DLD1 (cell line): ENCODE results near the gene SFI1.
"Not testable (repeated sequence)": the region's sequence is repeated elsewhere in the genome, so short reads cannot be mapped to it uniquely, and the experiment has no call there.

Source experiments
- in situ Hi-C: cut with HindIII; loops from 2 replicates; pipeline ENCODE4 v1.10.0; 2017; ENCODE audit warnings: low sequenced_read_pairs

SFI1 gene, protein sequence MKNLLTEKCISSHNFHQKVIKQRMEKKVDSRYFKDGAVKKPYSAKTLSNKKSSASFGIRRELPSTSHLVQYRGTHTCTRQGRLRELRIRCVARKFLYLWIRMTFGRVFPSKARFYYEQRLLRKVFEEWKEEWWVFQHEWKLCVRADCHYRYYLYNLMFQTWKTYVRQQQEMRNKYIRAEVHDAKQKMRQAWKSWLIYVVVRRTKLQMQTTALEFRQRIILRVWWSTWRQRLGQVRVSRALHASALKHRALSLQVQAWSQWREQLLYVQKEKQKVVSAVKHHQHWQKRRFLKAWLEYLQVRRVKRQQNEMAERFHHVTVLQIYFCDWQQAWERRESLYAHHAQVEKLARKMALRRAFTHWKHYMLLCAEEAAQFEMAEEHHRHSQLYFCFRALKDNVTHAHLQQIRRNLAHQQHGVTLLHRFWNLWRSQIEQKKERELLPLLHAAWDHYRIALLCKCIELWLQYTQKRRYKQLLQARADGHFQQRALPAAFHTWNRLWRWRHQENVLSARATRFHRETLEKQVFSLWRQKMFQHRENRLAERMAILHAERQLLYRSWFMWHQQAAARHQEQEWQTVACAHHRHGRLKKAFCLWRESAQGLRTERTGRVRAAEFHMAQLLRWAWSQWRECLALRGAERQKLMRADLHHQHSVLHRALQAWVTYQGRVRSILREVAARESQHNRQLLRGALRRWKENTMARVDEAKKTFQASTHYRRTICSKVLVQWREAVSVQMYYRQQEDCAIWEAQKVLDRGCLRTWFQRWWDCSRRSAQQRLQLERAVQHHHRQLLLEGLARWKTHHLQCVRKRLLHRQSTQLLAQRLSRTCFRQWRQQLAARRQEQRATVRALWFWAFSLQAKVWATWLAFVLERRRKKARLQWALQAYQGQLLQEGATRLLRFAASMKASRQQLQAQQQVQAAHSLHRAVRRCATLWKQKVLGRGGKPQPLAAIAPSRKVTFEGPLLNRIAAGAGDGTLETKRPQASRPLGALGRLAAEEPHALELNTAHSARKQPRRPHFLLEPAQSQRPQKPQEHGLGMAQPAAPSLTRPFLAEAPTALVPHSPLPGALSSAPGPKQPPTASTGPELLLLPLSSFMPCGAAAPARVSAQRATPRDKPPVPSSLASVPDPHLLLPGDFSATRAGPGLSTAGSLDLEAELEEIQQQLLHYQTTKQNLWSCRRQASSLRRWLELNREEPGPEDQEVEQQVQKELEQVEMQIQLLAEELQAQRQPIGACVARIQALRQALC

DNA sequence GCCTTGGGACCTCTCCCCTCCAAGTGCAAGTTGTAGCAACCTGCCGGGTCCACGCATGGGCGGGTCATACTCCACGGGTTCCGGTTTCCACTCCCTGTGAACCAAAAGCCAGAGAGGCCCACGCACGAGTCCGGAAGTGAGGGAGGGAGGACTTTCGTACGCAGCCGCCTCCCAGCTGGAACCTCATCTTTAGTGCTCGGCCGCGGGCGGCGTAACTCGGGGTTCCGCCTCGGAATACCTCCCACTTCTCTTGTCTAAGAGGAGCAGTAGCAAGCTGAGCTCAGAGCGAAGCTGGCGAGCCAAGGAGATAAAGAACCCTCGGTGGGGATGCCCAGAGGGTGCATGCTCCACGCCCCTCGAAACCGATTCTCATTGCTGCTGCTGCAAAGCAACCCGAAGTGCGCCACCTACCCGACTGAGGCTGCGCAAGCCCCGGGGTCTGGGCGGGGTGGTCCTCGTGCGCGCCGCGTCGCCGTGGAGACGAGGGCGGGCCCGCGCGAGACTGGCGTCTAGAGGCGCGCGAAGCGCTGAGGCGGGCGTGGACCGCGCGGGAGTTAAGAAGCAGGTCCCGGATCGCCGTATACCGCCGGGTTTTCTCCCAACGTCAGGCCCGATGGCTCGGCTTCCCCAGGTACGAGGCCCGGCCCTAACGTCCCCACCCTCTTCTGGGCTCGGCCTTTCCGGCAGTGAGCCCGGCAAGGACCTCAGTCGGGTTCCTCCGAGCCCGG, at the start of gene SFI1:
SFI1 (plus strand) TSS at position 530 of the 728 bp plus-strand sequence. CDS start 11,749 bp downstream, outside the sequence.
- in situ Hi-C loops, result no loop called here

- in situ Hi-C loops, result no loop called here
Observed at GRCh38 chr22:31446767-31447166, 49.6 kb upstream of the SFI1 start.

DNA sequence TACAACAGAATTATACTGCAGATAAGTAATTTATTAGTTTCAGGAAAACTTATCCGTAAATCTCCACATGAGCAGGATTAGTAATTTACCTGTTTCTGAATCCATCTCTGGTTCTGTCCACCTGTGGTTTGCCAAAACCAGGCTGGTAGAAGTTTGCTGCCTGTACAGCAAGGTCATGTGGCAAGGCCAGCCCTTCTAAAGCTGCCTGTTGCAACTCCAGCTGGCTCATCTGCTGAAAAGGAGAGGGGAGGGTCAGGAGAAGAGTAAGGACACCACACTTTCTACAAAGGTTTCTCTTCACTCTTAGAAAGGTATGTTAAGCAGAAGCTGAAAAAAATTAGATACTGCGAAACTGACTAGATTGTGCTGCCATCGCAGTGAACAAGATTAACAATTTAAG, 49.0 kb upstream of the SFI1 start:
- in situ Hi-C loops, result no loop called here

DNA sequence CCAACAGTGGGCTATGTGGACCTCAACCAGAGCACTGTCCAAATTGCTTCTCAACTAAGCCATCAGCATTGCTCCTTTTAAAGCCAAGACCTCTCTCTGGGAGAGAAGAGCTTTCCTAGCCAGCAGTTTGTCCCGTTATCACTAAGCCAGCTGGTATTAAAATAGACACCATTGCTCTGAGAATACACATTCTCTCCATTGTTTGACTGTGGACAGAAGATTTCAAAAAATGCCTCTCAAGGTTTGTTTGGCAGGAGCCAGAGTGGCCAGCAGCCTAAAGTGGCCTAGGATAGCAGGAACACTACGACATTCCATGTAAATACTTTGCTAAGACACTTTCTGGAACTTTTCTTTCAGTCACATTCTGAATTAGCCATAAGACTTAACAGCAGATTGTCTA, 48.0 kb upstream of the SFI1 start:
- in situ Hi-C loops, result no loop called here

- in situ Hi-C loops, result no loop called here
Observed at GRCh38 chr22:31449506-31449905, 46.8 kb upstream of the SFI1 start.

DNA sequence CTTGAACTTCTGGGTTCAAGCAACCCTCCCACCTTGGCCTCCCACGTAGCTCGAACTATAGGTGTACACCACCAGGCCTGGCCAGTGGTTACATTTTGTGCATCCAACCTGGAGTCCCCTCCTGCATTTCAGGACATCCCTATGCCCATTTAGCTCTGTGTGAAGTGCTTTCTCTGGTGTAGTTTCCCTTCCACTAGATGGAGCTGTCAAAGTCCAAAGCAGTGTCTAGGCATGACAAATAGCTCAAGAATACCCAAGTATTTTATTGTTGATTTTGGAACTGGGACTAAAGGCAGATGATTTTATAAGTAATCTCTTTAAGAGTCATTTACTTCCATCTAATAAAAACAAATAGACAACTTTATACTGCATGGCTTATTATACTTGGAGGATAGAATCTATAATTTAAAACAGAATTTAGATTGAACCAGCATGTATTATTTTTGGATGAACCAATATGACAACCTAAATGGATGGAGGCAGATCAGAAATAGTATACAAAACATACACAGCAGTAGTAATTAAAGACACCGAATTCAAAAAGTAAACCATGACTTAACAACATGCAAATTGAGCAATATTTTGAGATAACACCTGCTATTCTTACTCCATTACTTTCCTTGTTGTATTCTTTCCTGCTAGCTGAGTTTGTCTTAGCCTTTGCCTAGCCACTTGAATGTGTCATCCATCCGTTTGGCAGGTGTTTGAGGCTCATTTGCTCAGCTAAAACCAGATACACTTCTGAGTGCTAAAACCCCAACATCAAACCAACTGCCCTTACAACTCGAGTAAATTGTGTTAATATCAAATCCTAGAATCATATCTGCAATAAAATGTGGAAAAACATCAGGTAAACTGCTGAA, 44.4 kb upstream of the SFI1 start:
- in situ Hi-C loops, result no loop called here

DNA sequence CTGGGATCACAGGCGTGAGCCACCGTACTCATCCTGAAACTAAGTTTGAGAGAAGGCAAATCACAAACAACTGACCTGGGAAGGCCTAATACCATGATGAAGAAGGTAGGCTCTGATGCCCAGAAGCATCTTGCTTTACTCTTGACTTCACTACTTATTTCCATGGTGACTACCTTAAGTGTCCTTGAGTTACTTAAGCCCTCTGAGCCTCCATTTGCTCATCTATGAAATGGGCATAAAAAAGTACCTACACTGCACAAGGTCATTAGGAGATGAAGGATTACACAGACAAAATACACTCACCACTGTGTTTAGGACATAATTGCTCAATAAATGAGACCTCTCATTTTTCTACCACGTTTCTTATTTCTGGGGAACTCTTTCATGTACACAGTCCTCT, 34.6 kb upstream of the SFI1 start:
- in situ Hi-C loops, result no loop called here

- in situ Hi-C loops, result no loop called here
Observed at GRCh38 chr22:31465307-31465706, 31.0 kb upstream of the SFI1 start.

DNA sequence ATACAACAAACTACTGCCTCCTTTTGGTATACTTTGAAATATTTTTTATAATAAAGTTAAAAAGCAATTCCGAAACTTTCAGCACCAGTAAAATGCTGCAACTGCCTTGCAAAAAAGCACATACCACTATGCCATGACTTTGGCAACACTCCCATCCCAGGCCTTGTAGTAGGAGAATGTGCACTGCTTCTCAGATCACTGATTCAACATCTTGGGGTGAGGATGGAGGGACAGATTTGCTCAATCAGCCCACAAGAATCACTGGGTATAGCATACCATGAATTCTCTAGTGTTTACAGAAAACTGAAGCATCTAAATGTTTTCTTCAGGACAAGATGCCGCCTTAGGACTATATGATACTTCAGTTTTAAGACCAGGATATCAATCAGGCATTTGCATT, 21.6 kb upstream of the SFI1 start:
- in situ Hi-C loops, result no loop called here

DNA sequence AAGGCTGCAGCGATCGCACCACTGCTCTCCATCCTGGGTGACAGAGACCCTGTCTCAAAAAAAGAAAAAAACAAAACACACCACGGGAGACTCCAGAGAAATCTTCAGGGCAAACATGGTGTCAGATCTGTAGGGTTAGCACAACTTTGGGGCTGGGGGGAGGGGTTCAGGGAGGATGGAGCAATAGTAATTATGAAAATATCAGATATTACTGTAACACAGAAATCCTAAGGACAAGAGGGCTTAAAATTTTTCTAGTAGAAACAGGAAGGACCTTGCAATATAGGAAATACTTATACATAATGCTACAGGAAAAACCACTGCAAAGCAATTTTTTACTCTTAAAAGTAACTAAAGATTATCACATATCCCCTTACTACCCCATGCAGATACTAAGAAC, 20.5 kb upstream of the SFI1 start:
- in situ Hi-C loops, result no loop called here

- in situ Hi-C loops, result no loop called here
Observed at GRCh38 chr22:31477329-31477728, 19.0 kb upstream of the SFI1 start.

DNA sequence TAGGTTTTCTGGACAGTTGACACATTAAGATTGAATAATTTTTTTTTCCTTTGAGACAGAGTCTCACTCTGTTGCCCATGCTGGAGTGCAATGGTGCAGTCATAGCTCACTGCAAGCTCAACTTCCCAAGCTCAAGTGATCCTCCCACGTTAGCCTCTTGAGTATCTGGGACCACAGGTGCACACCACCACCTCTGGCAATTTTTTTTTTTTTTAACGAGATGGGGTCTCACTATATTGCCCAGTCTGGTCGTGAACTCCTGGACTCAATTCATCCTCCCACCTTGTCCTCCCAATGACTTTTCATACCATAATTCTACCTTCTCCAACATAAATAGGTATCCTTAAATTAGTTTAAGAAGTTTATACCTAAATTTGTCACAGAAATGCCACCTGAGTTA, 15.2 kb upstream of the SFI1 start:
- in situ Hi-C loops, result no loop called here

- in situ Hi-C loops, result not testable (repeated sequence)
Observed at GRCh38 chr22:31482470-31482869, 13.9 kb upstream of the SFI1 start.

DNA sequence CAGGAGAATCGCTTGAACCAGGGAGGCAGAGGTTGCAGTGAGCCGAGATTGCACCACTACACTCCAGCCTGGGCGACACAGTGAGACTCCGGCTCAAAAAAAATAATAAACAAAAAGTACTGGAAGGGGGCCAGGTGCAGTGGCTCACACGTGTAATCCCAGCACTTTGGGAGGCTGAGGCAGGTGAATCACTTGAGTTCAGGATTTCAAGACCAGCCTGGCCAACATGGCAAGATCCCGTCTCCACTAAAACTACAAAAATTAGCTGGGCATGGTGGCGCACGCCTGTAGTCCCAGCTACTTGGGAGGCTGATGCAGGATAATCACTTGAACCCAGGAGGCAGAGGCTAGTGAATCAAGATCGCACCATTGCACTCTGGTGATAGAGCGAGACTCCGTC, 10.0 kb upstream of the SFI1 start:
- in situ Hi-C loops, result not testable (repeated sequence)

DNA sequence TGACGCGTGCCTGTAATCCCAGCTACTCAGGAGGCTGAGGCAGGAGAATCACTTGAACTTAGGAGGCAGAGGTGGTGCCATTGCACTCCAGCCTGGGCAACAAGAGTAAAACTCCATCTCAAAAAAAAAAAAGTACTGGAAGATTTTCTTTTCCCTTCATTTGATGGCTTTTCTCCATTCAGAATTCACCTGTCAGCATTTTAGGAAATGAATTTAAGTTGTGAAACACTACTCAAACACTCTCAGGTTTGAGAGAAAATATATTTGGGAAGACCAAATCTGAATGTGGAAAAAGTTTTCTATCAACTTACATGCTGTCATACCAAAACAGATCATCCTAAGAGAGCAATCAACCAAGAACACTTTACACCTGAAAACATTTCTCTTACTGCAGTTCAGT, 9.4 kb upstream of the SFI1 start:
- in situ Hi-C loops, result no loop called here

DNA sequence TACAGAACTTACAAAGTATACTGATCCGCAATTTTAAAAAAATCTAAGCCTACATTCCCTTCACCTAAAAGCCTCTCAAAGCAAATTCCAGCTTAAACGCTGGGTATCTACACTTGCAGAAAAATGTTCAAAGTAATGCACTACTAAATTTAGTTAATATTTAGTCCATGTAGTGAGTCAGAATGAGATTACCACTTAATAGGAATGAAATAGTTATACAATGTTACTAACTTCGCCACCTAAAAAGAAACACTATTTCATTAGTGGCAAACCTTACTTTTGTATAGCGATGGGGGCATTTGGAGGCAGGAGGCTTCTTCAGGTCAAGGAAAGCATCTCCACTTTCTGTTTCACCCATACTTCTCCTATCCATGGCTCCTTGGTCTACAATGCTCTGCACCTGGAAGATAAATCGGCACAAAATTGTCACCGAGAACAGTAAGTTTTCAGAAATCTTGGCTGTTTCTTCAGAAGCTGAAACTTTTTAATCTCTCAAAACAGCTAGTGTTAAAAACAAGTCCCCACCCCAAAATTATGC, 7.9 kb upstream of the SFI1 start:
- in situ Hi-C loops, result no loop called here

- in situ Hi-C loops, result no loop called here
Observed at GRCh38 chr22:31488988-31489617, 7.2 kb upstream of the SFI1 start.

DNA sequence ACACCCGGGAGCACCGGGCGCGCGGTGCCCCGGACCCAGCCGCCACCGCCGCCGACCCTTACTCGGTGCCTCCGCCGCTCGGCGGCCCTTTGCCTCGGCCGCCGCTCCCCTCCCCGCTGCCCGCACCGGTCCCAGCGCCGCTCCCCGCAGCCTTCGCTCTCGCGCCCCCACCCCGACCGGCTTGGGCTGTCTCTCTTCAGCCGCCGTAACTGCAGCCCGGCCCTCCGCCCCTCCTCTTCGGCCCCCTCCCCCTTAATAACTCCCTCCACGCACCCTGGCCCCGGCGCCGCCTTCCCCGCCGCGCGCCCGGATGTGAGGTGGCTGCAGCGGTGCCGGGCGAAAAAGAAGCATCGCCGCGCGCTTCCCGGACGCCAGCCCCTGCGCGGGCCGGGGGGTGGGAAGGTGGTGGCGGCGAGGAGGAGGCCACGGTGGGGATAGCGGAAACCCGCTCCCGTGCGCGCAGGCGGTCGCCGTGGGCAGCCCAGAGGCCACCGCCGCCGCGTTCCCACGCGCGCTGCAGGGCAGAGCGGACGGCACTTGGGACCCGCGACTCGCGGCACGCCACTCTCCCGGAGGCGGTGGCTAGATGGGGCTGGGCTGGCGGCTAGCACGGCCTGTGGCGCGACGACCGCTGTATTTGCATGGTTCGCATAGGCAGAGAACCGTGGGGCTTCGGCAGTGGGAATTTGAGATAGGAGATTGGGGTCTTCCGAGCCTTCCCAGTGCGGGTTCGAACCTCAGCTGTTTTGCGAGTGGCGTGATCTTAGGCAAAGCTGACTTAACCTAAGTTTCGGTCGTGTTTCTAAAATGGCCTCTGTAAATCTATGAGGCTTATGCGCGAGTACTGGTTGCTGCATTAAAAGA, 6.5 kb upstream of the SFI1 start, which contains the start of gene EIF4ENIF1:
EIF4ENIF1 (minus strand) TSS at position 211 of the 864 bp plus-strand sequence. CDS start 1,124 bp downstream, outside the sequence.
- in situ Hi-C loops, result no loop called here
